A549 (cell line): ENCODE results near the gene PTGER1. TPM values are rescaled to one million over a fixed set of nuclear protein-coding genes. Genes with fewer than 3 reads are reported as not detected.
A peak's percentile ranks its signal among the peaks of the same experiment; 100 is the strongest.

Experiments
- ATAC-seq, 2 experiments: fragments of 200-7000 bp in 1 of 2; fragments of >200 bp in 1 of 2; cut with Nextera tagmentation in 1 of 2; cut with Tn5 transposase in 1 of 2; 3 replicates each; pipeline versions ENCODE4 v1.8.0 to v1.9.1; 2018 to 2020; ENCODE audit warnings: mild to moderate bottlenecking in 1 of 2, moderate library complexity in 1 of 2
- CTCF ChIA-PET: fragments of 300-600 bp; sonication (Branson Sonifier 250); formaldehyde crosslinking; extraction: SDS; loops from one replicate; lab custom pipeline; 2021; ENCODE audit warnings: antibody characterized with exemption, inconsistent platforms; lab: Yijun Ruan, JAX
- POLR2A ChIA-PET: fragments of 350-600 bp; formaldehyde crosslinking; extraction: SDS; loops from one replicate; lab custom pipeline; 2021; ENCODE audit warnings: antibody characterized with exemption, inconsistent platforms; lab: Yijun Ruan, JAX
- DNase-seq, 2 experiments: peaks; one replicate each; pipeline versions ENCODE4 v3.0.0 to v3.0.0-alpha.2; 2011 to 2016; ENCODE audit warnings: low read depth in 1 of 2, low spot score in 1 of 2
- FAIRE-seq: peaks from 2 replicates; lab custom pipeline; 2011; peaks lifted over from hg19 to GRCh38; lab: Jason Lieb, UNC
- H3K27ac ChIP-seq, 2 experiments: fragments of >200 bp; sonication (Bioruptor Twin); formaldehyde crosslinking; 3 replicates each; pipeline ENCODE4 v1.5.1; 2016 to 2017
- H3K4me1 ChIP-seq: fragments of >200 bp; sonication (Bioruptor Twin); formaldehyde crosslinking; 3 replicates; pipeline ENCODE4 v1.6.1; 2016
- H3K4me2 ChIP-seq: fragments of >200 bp; sonication (Bioruptor Twin); formaldehyde crosslinking; 3 replicates; pipeline ENCODE4 v1.6.1; 2016
- H3K4me3 ChIP-seq: fragments of >200 bp; sonication (Bioruptor Twin); formaldehyde crosslinking; 3 replicates; pipeline ENCODE4 v1.5.1; 2016
- H3K9me3 ChIP-seq: fragments of >200 bp; sonication (Bioruptor Twin); formaldehyde crosslinking; 3 replicates; pipeline ENCODE4 v1.6.1; 2016
- CBX2 ChIP-seq: fragments of 200-600 bp; sonication (generic); IDR thresholded peaks from 2 replicates; pipeline ENCODE4 v1.6.1; 2016; ENCODE audit warnings: low read depth, mild to moderate bottlenecking, borderline replicate concordance
- CEBPB ChIP-seq, 2 experiments: fragments of >200 bp in 1 of 2; sonication (Bioruptor Twin) in 1 of 2; formaldehyde crosslinking in 1 of 2; IDR thresholded peaks; 2 replicates each; pipeline ENCODE4 v1.6.1; 2012 to 2016
- CHD4 ChIP-seq: fragments of 200-600 bp; sonication (generic); IDR thresholded peaks from 2 replicates; pipeline ENCODE4 v1.6.1; 2016; ENCODE audit warnings: antibody characterized with exemption, mild to moderate bottlenecking, borderline replicate concordance
- EHMT2 ChIP-seq: fragments of 200-600 bp; sonication (generic); IDR thresholded peaks from 2 replicates; pipeline ENCODE4 v1.6.1; 2016; ENCODE audit warnings: antibody characterized with exemption, low read depth, mild to moderate bottlenecking, moderate library complexity
- FOSB ChIP-seq: fragments of 250-450 bp; sonication (Bioruptor Pico); IDR thresholded peaks from 2 replicates; pipeline ENCODE4 v1.5.0; 2020; ENCODE audit warnings: mild to moderate bottlenecking, moderate library complexity
- FOXS1 ChIP-seq: fragments of 250-450 bp; sonication (Bioruptor Pico); IDR thresholded peaks from 2 replicates; pipeline ENCODE4 v1.5.0; 2020; ENCODE audit warnings: mild to moderate bottlenecking, moderate library complexity
- GATA3 ChIP-seq: IDR thresholded peaks from 2 replicates; pipeline ENCODE4 v1.6.1; 2012; ENCODE audit warnings: borderline replicate concordance
- HEYL ChIP-seq: fragments of 250-450 bp; sonication (Bioruptor Pico); IDR thresholded peaks from 2 replicates; pipeline ENCODE4 v1.8.0; 2021; ENCODE audit warnings: mild to moderate bottlenecking, moderate library complexity
- HMGXB4 ChIP-seq: fragments of 250-450 bp; sonication (Bioruptor Pico); IDR thresholded peaks from 2 replicates; pipeline ENCODE4 v1.5.0; 2021; ENCODE audit warnings: mild to moderate bottlenecking, moderate library complexity, borderline replicate concordance
- HOXA7 ChIP-seq: fragments of 250-450 bp; sonication (Bioruptor Pico); IDR thresholded peaks from 2 replicates; pipeline ENCODE4 v1.5.0; 2020; ENCODE audit warnings: mild to moderate bottlenecking, moderate library complexity
- KDM1A ChIP-seq: fragments of 200-600 bp; sonication (generic); IDR thresholded peaks from 2 replicates; pipeline ENCODE4 v1.6.1; 2016; ENCODE audit warnings: low read depth, mild to moderate bottlenecking
- MAFK ChIP-seq: fragments of 450-650 bp; IDR thresholded peaks from 2 replicates; pipeline ENCODE4 v1.6.1; 2014; ENCODE audit not compliant: partially characterized antibody
- MAX ChIP-seq: IDR thresholded peaks from 2 replicates; pipeline ENCODE4 v1.6.1; 2012
- MAZ ChIP-seq: fragments of 150-350 bp; IDR thresholded peaks from 2 replicates; pipeline ENCODE4 v1.6.1; 2014; ENCODE audit warnings: antibody characterized with exemption, low read depth, low read length, borderline replicate concordance
- MYC ChIP-seq: IDR thresholded peaks from 2 replicates; pipeline ENCODE4 v1.6.1; 2012; ENCODE audit warnings: mild to moderate bottlenecking, inconsistent platforms, low read length, improper control_type of control experiment, borderline replicate concordance
- NFE2L2 ChIP-seq: fragments of 150-350 bp; conservative IDR thresholded peaks from 2 replicates; pipeline ENCODE4 v1.6.1; 2014; ENCODE audit warnings: low read length
- NPAS2 ChIP-seq: fragments of 250-450 bp; sonication (Bioruptor Pico); IDR thresholded peaks from 2 replicates; pipeline ENCODE4 v1.8.0; 2022; ENCODE audit warnings: mild to moderate bottlenecking, moderate library complexity, borderline replicate concordance
- POLR2A ChIP-seq: IDR thresholded peaks from 2 replicates; pipeline ENCODE4 v1.6.1; 2012; ENCODE audit warnings: mild to moderate bottlenecking, low read length
- RARB ChIP-seq: fragments of 250-450 bp; sonication (Bioruptor Pico); IDR thresholded peaks from 2 replicates; pipeline ENCODE4 v1.8.0; 2021; ENCODE audit warnings: mild to moderate bottlenecking, moderate library complexity
- RNF2 ChIP-seq: fragments of 200-600 bp; sonication (generic); IDR thresholded peaks from 2 replicates; pipeline ENCODE4 v1.6.1; 2016; ENCODE audit warnings: low read depth, mild to moderate bottlenecking, antibody characterized with exemption, moderate library complexity, borderline replicate concordance
- SMC3 ChIP-seq: fragments of >200 bp; sonication (Bioruptor Twin); formaldehyde crosslinking; IDR thresholded peaks from 3 replicates; pipeline ENCODE4 v1.6.1; 2018; ENCODE audit warnings: inconsistent platforms
- ZC3H11A ChIP-seq: fragments of 450-650 bp; IDR thresholded peaks from 2 replicates; pipeline ENCODE4 v1.6.1; 2014; ENCODE audit warnings: antibody characterized with exemption, mild to moderate bottlenecking
- ZFP36 ChIP-seq: fragments of 450-650 bp; IDR thresholded peaks from 2 replicates; pipeline ENCODE4 v1.6.1; 2014; ENCODE audit warnings: borderline replicate concordance; ENCODE audit not compliant: partially characterized antibody
- WGBS: methylation state at CpG from one replicate; pipeline ENCODE4 v1.1.6; 2017; ENCODE audit errors: missing lambda C conversion rate; 5-methylcytosine and 5-hydroxymethylcytosine counted together
- polyA plus RNA-seq, 4 experiments: library from polyadenylated mRNA; depleted of rRNA in 3 of 4; stranded (reverse); fragments of >200 nt; fragmentation: RNase III in 1 of 4; extraction: RNeasy Plus Mini Kit Qiagen cat#74134 plus additional on column Dnase treatment in 1 of 4; gene quantifications; 2 replicates in 3 of 4; 3 replicates in 1 of 4; pipeline ENCODE4 v1.2.3, GENCODE V29; 2011 to 2017
- TF ChIP-seq, protein P1 (sequence below): fragments of >200 bp; sonication (Bioruptor Twin); formaldehyde crosslinking; IDR thresholded peaks from 3 replicates; pipeline ENCODE4 v1.5.1; 2016

PTGER1 gene
- polyA plus RNA-seq, 2 of the 4 experiments (the other 2 are of a cell fraction) = 0.06 to 0.17 TPM

- 87% methylated on average over 5 of the region's 5 CpGs for WGBS
- ATAC-seq = no peak
- CTCF ChIA-PET = interaction anchor here (3.1 to 3.7 kb wide), 2 partner anchors 12 to 13 kb away, joined by 15 to 22 read pairs; no protein-coding TSS in a partner anchor
Measured at GRCh38 chr19:14492756-14493337, 17.7 kb upstream of the PTGER1 start.

GRCh38 chr19:14487370-14488125 lies 12.4 kb upstream of the PTGER1 start:
- Histone ChIP-seq H3K9me3 (no peaks in the 10 kb centered on the region), H3K4me3 (no peak overlapping the region), H3K27ac (no peak overlapping the region), H3K4me1 (no peaks in the 10 kb centered on the region), H3K4me2 (no peak overlapping the region)
- 92% methylated on average over 10 of the region's 16 CpGs for WGBS
- FAIRE-seq (no peak), DNase-seq (no peak), ATAC-seq (no peak)
- ChIA-PET CTCF (interaction anchor here (0.6 to 4.3 kb wide), 12 partner anchors 8 to 351 kb away, joined by 3 to 21 read pairs (median 4); partner anchors contain the start of genes GIPC1 and PKN1), POLR2A (no interaction called here)
- no peak for TF ChIP-seq EHMT2
- no peak for TF ChIP-seq FOSB (CRISPR knock-in tag)
- no peak for TF ChIP-seq CEBPB (IDR thresholded peaks at IDR 0.05)
- no peak for TF ChIP-seq MAZ
- no peak for TF ChIP-seq SMC3
- no peak for TF ChIP-seq POLR2A
- TF ChIP-seq HEYL (CRISPR knock-in tag) = no peak
- TF ChIP-seq CBX2 = no peak
- TF ChIP-seq NFE2L2 = no peak
- no peak for TF ChIP-seq GATA3
- TF ChIP-seq RARB (CRISPR knock-in tag) = no peak
- TF ChIP-seq FOXS1 (CRISPR knock-in tag) = no peak
- no peak for TF ChIP-seq ZC3H11A
- TF ChIP-seq HOXA7 (CRISPR knock-in tag) = no peak

More at GRCh38 chr19:14492756-14493337, 17.7 kb upstream of the PTGER1 start:
- DNase-seq (no peak), FAIRE-seq (no peak)
- Histone ChIP-seq H3K9me3 (no peaks in the 10 kb centered on the region), H3K4me2 (no peak overlapping the region), H3K4me3 (no peak overlapping the region), H3K4me1 (peaks cover 21% of the 10 kb centered on the region), H3K27ac (no peak overlapping the region)
- POLR2A ChIA-PET = no interaction called here
- TF ChIP-seq ZFP36 (peak; percentile 47), ZC3H11A (no peak)

GRCh38 chr19:14482172-14482941 lies 7.2 kb upstream of the PTGER1 start:
- TF ChIP-seq CEBPB (IDR thresholded peaks at IDR 0.05) = 0 out of 4 replicates have a peak, but pooled peaks of 1 of the 2 experiments have one; percentile 24
- TF ChIP-seq RNF2 = no peak
- no peak overlapping the region for H3K4me2 ChIP-seq
- WGBS = 93% methylated on average over 3 of the region's 18 CpGs
- ATAC-seq = no peak
- no peak for DNase-seq
- H3K4me1 ChIP-seq = peaks cover 8% of the 10 kb centered on the region
- CTCF ChIA-PET = interaction anchor here (0.6 to 4.6 kb wide), 8 partner anchors 15 to 1700 kb away, joined by 3 to 22 read pairs (median 4); no protein-coding TSS in a partner anchor
- no peak overlapping the region for H3K27ac ChIP-seq
- no peak overlapping the region for H3K4me3 ChIP-seq
- POLR2A ChIA-PET = no interaction called here
- H3K9me3 ChIP-seq = no peaks in the 10 kb centered on the region
- FAIRE-seq = no peak

GRCh38 chr19:14480700-14481079 lies 5.5 kb upstream of the PTGER1 start:
- FAIRE-seq (no peak), ATAC-seq (peak in 1 of 2 experiments; percentile 9; a peak in 1 of 6 replicates), DNase-seq (no peak)
- H3K4me2 ChIP-seq = no peak overlapping the region
- H3K4me3 ChIP-seq = no peak overlapping the region
- WGBS = 78% methylated on average over 5 of the region's 5 CpGs
- peaks cover 25% of the 10 kb centered on the region for H3K4me1 ChIP-seq
- no peak overlapping the region for H3K27ac ChIP-seq
- POLR2A ChIA-PET = no interaction called here
- CTCF ChIA-PET = interaction anchor here (0.6 to 4.6 kb wide), 26 partner anchors 8 to 344 kb away, joined by 3 to 22 read pairs (median 6); partner anchors contain the start of genes ASF1B, DNAJB1 and NDUFB7
- H3K9me3 ChIP-seq = no peaks in the 10 kb centered on the region
- TF ChIP-seq FOSB (CRISPR knock-in tag) (no peak), MYC (no peak), ZFP36 (no peak), KDM1A (no peak), SMC3 (no peak), HMGXB4 (CRISPR knock-in tag) (no peak), NPAS2 (CRISPR knock-in tag) (no peak), CHD4 (no peak), MAFK (no peak), MAX (no peak), CBX2 (no peak)
- TF ChIP-seq, protein P1, sequence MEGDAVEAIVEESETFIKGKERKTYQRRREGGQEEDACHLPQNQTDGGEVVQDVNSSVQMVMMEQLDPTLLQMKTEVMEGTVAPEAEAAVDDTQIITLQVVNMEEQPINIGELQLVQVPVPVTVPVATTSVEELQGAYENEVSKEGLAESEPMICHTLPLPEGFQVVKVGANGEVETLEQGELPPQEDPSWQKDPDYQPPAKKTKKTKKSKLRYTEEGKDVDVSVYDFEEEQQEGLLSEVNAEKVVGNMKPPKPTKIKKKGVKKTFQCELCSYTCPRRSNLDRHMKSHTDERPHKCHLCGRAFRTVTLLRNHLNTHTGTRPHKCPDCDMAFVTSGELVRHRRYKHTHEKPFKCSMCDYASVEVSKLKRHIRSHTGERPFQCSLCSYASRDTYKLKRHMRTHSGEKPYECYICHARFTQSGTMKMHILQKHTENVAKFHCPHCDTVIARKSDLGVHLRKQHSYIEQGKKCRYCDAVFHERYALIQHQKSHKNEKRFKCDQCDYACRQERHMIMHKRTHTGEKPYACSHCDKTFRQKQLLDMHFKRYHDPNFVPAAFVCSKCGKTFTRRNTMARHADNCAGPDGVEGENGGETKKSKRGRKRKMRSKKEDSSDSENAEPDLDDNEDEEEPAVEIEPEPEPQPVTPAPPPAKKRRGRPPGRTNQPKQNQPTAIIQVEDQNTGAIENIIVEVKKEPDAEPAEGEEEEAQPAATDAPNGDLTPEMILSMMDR = no peak
